Progenitor cell of endocrine pancreas (in vitro differentiated cells): ENCODE results near the gene NRG2. TPM values are rescaled to one million over a fixed set of nuclear protein-coding genes. Genes with fewer than 3 reads are reported as not detected.

Experiments
- DNase-seq: peaks from one replicate; pipeline ENCODE4 v3.0.0; 2021; ENCODE audit warnings: low spot score; ENCODE audit not compliant: unreplicated experiment
- H3K27ac Mint-ChIP-seq: 2 replicates; pipeline ENCODE4 v1.8.0; 2021; ENCODE audit warnings: mild to moderate bottlenecking, moderate library complexity, mixed read lengths
- H3K27me3 Mint-ChIP-seq: 2 replicates; pipeline ENCODE4 v1.8.0; 2021; ENCODE audit warnings: mixed read lengths
- H3K36me3 Mint-ChIP-seq: 2 replicates; pipeline ENCODE4 v1.8.0; 2022; ENCODE audit warnings: mixed read lengths; ENCODE audit not compliant: insufficient read depth
- H3K4me1 Mint-ChIP-seq: 2 replicates; pipeline ENCODE4 v1.8.0; 2021; ENCODE audit warnings: low read depth, mixed read lengths
- H3K4me3 Mint-ChIP-seq: 2 replicates; pipeline ENCODE4 v1.8.0; 2021; ENCODE audit warnings: low read depth, mild to moderate bottlenecking, moderate library complexity, mixed read lengths
- H3K9me3 Mint-ChIP-seq: 2 replicates; pipeline ENCODE4 v1.8.0; 2021; ENCODE audit warnings: low read depth, mixed read lengths
- CTCF ChIP-seq: fragments of 200-600 bp; sonication (generic); IDR thresholded peaks from one replicate; pipeline ENCODE4 v1.5.0; 2021; ENCODE audit warnings: antibody characterized with exemption, mild to moderate bottlenecking; ENCODE audit not compliant: unreplicated experiment
- total RNA-seq: library from RNA; stranded (reverse); gene quantifications from 2 replicates; pipeline ENCODE4 v1.2.1, GENCODE V29; 2021

Gene NRG2
- total RNA-seq, 1 donor from 2014 or later = 5.5 TPM

GRCh38 chr5:139888370-139888769, 154.7 kb downstream of the NRG2 start:
- H3K9me3 Mint-ChIP-seq = no peaks in the 10 kb centered on the region
- H3K36me3 Mint-ChIP-seq = peaks cover 1% of the 10 kb centered on the region
- H3K27ac Mint-ChIP-seq = no peak overlapping the region
- H3K27me3 Mint-ChIP-seq = peaks cover 2% of the 10 kb centered on the region
- H3K4me1 Mint-ChIP-seq = no peaks in the 10 kb centered on the region
- no peak for TF ChIP-seq CTCF
- H3K4me3 Mint-ChIP-seq = no peak overlapping the region
- no peak for DNase-seq

- Mint-ChIP-seq H3K4me1 (no peaks in the 10 kb centered on the region), H3K27ac (no peak overlapping the region), H3K4me3 (no peak overlapping the region), H3K27me3 (no peaks in the 10 kb centered on the region), H3K36me3 (peaks cover 1% of the 10 kb centered on the region), H3K9me3 (no peaks in the 10 kb centered on the region)
- no peak for TF ChIP-seq CTCF
- no peak for DNase-seq
Observed at GRCh38 chr5:139886213-139886612, 156.9 kb downstream of the NRG2 start.

GRCh38 chr5:139885857-139886208, 157.3 kb downstream of the NRG2 start:
- no peak overlapping the region for H3K4me3 Mint-ChIP-seq
- H3K4me1 Mint-ChIP-seq = no peaks in the 10 kb centered on the region
- no peaks in the 10 kb centered on the region for H3K9me3 Mint-ChIP-seq
- no peak for TF ChIP-seq CTCF
- no peak for DNase-seq
- peaks cover 1% of the 10 kb centered on the region for H3K36me3 Mint-ChIP-seq
- H3K27ac Mint-ChIP-seq = no peak overlapping the region
- H3K27me3 Mint-ChIP-seq = no peaks in the 10 kb centered on the region

GRCh38 chr5:139885172-139885856, 157.8 kb downstream of the NRG2 start:
- H3K27me3 Mint-ChIP-seq = no peaks in the 10 kb centered on the region
- H3K36me3 Mint-ChIP-seq = peaks cover 1% of the 10 kb centered on the region
- no peaks in the 10 kb centered on the region for H3K9me3 Mint-ChIP-seq
- H3K4me3 Mint-ChIP-seq = no peak overlapping the region
- no peak overlapping the region for H3K27ac Mint-ChIP-seq
- H3K4me1 Mint-ChIP-seq = no peaks in the 10 kb centered on the region
- TF ChIP-seq CTCF = no peak
- DNase-seq = no peak

- Mint-ChIP-seq H3K9me3 (no peaks in the 10 kb centered on the region), H3K4me3 (no peak overlapping the region), H3K27me3 (no peaks in the 10 kb centered on the region), H3K36me3 (peaks cover 1% of the 10 kb centered on the region), H3K27ac (no peak overlapping the region), H3K4me1 (peaks cover 4% of the 10 kb centered on the region)
- TF ChIP-seq CTCF = no peak
- DNase-seq = no peak
Observed at GRCh38 chr5:139884734-139885133, 158.4 kb downstream of the NRG2 start.
